H1 (cell line): Measurements from ENCODE around the gene PCID2. TPM values are rescaled to one million over a fixed set of nuclear protein-coding genes. Genes with fewer than 3 reads are reported as not detected.

ENCODE experiments used
- ASH2L ChIP-seq: fragments of 200-600, 300-600 bp; sonication (generic); IDR thresholded peaks from one replicate; pipeline ENCODE4 v1.7.1; 2017; ENCODE audit warnings: low read length
- GABPA ChIP-seq: IDR thresholded peaks from 2 replicates; pipeline ENCODE4 v1.6.1; 2011; ENCODE audit warnings: mild to moderate bottlenecking, low read length, moderate library complexity, borderline replicate concordance; ENCODE audit not compliant: insufficient read depth
- KDM4A ChIP-seq: IDR thresholded peaks from one replicate; pipeline ENCODE4 v1.7.1; 2012; ENCODE audit warnings: low read depth, mild to moderate bottlenecking, moderate library complexity, low read length, inconsistent platforms; ENCODE audit not compliant: severe bottlenecking
- RBBP5 ChIP-seq: IDR thresholded peaks from 2 replicates; pipeline ENCODE4 v1.7.1; 2012; ENCODE audit warnings: low read depth, mild to moderate bottlenecking, inconsistent platforms, low read length, moderate library complexity, borderline replicate concordance
- RXRA ChIP-seq: IDR thresholded peaks from 2 replicates; pipeline ENCODE4 v1.6.1; 2011; ENCODE audit warnings: low read depth, mild to moderate bottlenecking, low read length, moderate library complexity; ENCODE audit not compliant: insufficient read depth
- polyA plus RNA-seq, 7 experiments: library from polyadenylated mRNA; depleted of rRNA in 3 of 7; stranded (reverse) in 5 of 7; unstranded in 2 of 7; fragments of >200 nt in 5 of 7; fragments of 200-250 nt in 2 of 7; gene quantifications; 1 replicate in 5 of 7; 2 replicates in 1 of 7; 4 replicates in 1 of 7; pipeline versions ENCODE4 v1.2.1 to v1.2.3, GENCODE V29; 2011 to 2013; ENCODE audit warnings: missing spikeins in 2 of 7, mixed read lengths in 2 of 7
- total RNA-seq: library from RNA; stranded (reverse); fragmentation: NEBNext Ultra II Directional; extraction: Animal tissue kit (Norgen Biotek cat#: 25700); gene quantifications from 2 replicates; pipeline ENCODE4 v1.2.1, GENCODE V29; 2021
- TF ChIP-seq, protein P1 (sequence below): IDR thresholded peaks from 2 replicates; pipeline ENCODE4 v1.6.1; 2012; ENCODE audit warnings: inconsistent platforms

Gene PCID2
- total and polyA plus RNA-seq, 2 of the 8 experiments (the other 6 are each of a cell fraction or from before 2014, with no cell fraction given) = 72.4 to 72.8 TPM

DNA sequence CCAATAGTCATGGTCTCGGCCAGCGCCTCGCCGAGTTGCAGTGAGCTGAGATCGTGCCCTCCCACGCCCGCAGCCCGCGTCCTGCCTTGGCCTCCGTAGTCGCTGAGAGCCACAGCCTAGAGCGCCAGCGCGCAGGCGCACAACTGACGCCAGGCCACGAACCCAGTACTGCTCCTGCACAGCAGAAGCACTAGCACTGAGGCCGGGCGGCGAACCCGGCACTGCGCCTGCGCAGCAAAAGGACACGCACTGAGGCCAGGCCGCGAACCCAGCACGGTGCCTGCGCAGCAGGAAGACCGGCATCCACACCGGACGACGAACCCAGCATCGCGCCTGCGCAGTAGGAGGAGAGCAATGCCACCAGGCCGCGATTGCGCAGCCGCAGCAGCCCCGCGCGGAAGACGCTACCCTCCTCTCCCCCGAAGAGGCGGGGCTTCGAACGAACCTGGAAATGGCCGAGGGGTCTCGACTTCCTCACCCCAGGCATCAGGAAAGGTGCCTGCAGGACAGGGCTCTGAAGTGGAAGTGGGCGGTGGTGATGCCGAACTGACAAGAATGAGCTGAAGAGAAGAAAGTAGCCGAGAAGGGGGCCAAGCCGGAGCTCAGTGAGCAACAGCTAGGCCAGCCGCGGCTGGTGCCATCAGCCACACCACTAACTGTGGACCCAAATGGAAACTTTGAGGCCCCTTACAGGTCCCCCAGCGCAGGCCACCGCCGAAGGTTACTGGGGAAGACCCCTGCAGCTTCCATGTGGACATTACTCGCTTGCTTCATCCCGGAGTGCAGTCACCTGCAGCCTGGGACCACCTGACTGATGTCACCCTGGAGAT is 78.3 kb downstream of the PCID2 start (continued):
- TF ChIP-seq RBBP5 = no peak
- TF ChIP-seq KDM4A = no peak
- no peak for TF ChIP-seq RXRA
- TF ChIP-seq, protein P1, sequence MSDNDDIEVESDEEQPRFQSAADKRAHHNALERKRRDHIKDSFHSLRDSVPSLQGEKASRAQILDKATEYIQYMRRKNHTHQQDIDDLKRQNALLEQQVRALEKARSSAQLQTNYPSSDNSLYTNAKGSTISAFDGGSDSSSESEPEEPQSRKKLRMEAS = no peak
- no peak for TF ChIP-seq ASH2L
- TF ChIP-seq GABPA = no peak
